ENCODE measurements around the gene DENND2A.

The DENND2A gene

DNA sequence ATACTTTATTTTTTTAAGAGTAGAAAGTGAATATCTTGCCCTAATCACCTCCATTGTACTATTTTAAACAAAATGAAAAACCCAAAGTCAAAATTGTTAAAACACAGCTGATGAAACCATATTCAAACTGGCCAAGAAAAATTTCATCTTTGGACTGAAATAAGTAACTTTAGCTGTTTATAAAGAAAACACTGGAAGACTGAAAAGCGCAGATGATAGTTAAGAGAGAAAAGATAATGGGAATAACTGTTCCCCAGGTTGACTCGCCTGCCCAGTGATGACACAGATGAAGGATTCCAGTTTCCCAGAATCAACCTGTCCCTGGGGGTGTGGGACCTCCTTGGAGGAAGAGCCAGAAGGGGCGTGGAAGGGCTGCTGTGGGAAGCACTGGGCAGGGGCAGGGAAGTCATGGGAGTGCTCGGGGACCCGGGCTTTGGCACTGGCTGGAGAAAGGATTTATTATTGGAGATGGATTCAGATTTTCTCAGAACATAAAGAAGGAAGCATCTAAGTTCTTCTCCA lies 43.1 kb downstream of the DENND2A start:
- Histone ChIP-seq H3K9ac (ENCODE audit: low read length in 2 of 2) (no peak overlapping the region), H3K27me3 (ENCODE audit: control insufficient read depth in 1 of 2, insufficient read depth in 2 of 2, low read length in 2 of 2) (no peaks in the 10 kb centered on the region), H3K9me3 (ENCODE audit: control insufficient read depth in 2 of 2, low read length in 2 of 2) (no peaks in the 10 kb centered on the region), H3K27ac (ENCODE audit: low read length) (no peak overlapping the region), H3K4me3 (ENCODE audit: low read length in 2 of 2) (no peak overlapping the region), H3K4me1 (ENCODE audit: control insufficient read depth, insufficient read depth, low read length) (peaks cover 3% of the 10 kb centered on the region), H3K36me3 (ENCODE audit: control insufficient read depth in 2 of 2, insufficient read depth in 2 of 2, low read length in 2 of 2) (peaks cover 6 to 11% of the 10 kb centered on the region in 2 donors)

DNA sequence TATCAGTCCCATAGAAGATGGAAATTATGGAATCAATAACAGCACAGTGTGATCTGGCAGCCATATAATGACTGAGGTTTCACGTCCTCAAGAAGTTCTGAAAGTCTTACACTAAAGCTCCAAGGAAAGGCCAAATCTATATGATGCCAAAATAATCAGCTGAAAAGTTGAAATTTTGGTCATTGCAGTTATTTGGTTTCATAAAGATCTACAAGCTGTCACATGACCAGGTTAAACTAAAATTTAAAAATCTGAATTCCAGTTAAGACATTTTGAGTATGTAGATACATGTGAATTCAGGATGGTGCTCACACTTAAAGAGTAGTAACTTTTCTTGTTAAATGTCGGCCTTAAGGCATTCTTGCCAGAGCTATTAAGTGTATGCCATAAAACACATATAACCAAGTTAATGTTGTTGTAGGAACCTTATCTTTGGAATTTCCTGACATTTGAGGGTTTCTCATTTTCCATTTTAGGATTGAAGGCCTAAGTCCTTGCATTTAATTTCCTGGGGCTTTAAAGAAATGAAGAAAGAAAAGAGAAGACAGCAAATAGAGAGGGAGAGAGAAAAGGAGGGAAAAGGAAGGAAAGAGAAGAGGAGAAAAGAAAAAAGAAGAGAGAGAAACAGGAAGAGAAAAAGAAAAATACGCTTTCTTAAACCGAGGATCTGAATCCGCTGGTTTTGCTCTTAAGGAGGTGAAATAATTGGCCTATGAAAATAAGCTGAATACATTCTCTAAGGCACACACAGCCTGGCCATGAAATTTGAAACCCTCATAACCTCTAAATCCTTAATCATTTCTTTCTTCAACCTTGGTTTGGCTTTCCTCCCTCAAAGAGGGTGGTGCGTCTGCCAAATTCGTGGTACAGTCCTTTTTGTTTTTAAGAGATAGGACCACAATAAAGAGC lies 43.8 kb downstream of the DENND2A start:
- Histone ChIP-seq H3K4me1 (ENCODE audit: control insufficient read depth, insufficient read depth, low read length) (peaks cover 3% of the 10 kb centered on the region), H3K27me3 (ENCODE audit: control insufficient read depth in 1 of 2, insufficient read depth in 2 of 2, low read length in 2 of 2) (no peaks in the 10 kb centered on the region), H3K9me3 (ENCODE audit: control insufficient read depth in 2 of 2, low read length in 2 of 2) (no peaks in the 10 kb centered on the region), H3K36me3 (ENCODE audit: control insufficient read depth in 2 of 2, insufficient read depth in 2 of 2, low read length in 2 of 2) (peaks cover 4 to 7% of the 10 kb centered on the region in 2 donors), H3K4me3 (ENCODE audit: low read length in 2 of 2) (no peak overlapping the region), H3K9ac (ENCODE audit: low read length in 2 of 2) (no peak overlapping the region), H3K27ac (ENCODE audit: low read length) (no peak overlapping the region)

DNA sequence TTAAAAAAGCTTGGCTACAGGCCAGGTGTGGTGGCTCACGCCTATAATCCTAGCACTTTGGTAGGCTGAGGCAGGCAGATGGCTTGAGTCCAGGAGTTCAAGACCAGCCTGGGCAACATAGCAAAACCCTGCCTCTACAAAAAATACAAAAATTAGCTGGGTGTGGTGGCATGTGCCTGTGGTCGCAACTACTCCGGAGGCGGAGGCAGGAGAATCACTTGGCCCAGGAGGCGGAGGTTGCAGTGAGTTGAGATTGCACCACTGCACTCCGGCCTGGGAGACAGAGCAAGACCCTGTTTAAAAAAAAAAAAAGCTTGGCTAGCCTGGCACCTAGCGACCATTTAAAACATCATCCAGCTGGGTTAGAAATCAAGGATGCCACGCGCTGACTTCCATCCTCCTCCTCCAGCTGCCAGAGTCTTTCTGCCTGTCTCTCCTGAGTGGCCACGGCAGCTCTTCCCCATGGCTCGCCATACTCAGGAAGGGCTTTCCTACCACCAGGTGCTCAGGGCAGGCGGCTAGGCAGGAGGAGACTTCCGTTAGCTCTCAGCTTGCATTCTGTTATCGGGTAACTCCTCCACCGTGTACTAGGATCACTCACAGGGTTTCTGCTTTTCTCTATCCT lies 45.0 kb downstream of the DENND2A start:
- Histone ChIP-seq H3K36me3 (ENCODE audit: control insufficient read depth in 2 of 2, insufficient read depth in 2 of 2, low read length in 2 of 2) (peaks cover 0 to 2% of the 10 kb centered on the region in 2 donors), H3K27ac (ENCODE audit: low read length) (no peak overlapping the region), H3K9ac (ENCODE audit: low read length in 2 of 2) (no peak overlapping the region), H3K4me1 (ENCODE audit: control insufficient read depth, insufficient read depth, low read length) (peaks cover 3% of the 10 kb centered on the region), H3K4me3 (ENCODE audit: low read length in 2 of 2) (no peak overlapping the region), H3K9me3 (ENCODE audit: control insufficient read depth in 2 of 2, low read length in 2 of 2) (no peaks in the 10 kb centered on the region), H3K27me3 (ENCODE audit: control insufficient read depth in 1 of 2, insufficient read depth in 2 of 2, low read length in 2 of 2) (no peaks in the 10 kb centered on the region)

GRCh38 chr7:140594131-140594691 lies 46.4 kb downstream of the DENND2A start:
- Histone ChIP-seq H3K27ac (ENCODE audit: low read length) (no peak overlapping the region), H3K4me1 (ENCODE audit: control insufficient read depth, insufficient read depth, low read length) (peaks cover 3% of the 10 kb centered on the region)

GRCh38 chr7:140593672-140593982 lies 47.0 kb downstream of the DENND2A start:
- no peaks in the 10 kb centered on the region for H3K36me3 ChIP-seq (ENCODE audit: control insufficient read depth in 2 of 2, insufficient read depth in 2 of 2, low read length in 2 of 2)
- H3K27ac ChIP-seq (ENCODE audit: low read length) = no peak overlapping the region
- no peak overlapping the region for H3K4me3 ChIP-seq (ENCODE audit: low read length in 2 of 2)
- H3K27me3 ChIP-seq (ENCODE audit: control insufficient read depth in 1 of 2, insufficient read depth in 2 of 2, low read length in 2 of 2) = no peaks in the 10 kb centered on the region
- no peak overlapping the region for H3K9ac ChIP-seq (ENCODE audit: low read length in 2 of 2)
- peaks cover 3% of the 10 kb centered on the region for H3K4me1 ChIP-seq (ENCODE audit: control insufficient read depth, insufficient read depth, low read length)
- H3K9me3 ChIP-seq (ENCODE audit: control insufficient read depth in 2 of 2, low read length in 2 of 2) = no peaks in the 10 kb centered on the region

More at GRCh38 chr7:140594131-140594691, 46.4 kb downstream of the DENND2A start:
- Histone ChIP-seq H3K36me3 (ENCODE audit: control insufficient read depth in 2 of 2, insufficient read depth in 2 of 2, low read length in 2 of 2) (no peaks in the 10 kb centered on the region), H3K9ac (ENCODE audit: low read length in 2 of 2) (no peak overlapping the region), H3K27me3 (ENCODE audit: control insufficient read depth in 1 of 2, insufficient read depth in 2 of 2, low read length in 2 of 2) (no peaks in the 10 kb centered on the region), H3K4me3 (ENCODE audit: low read length in 2 of 2) (no peak overlapping the region), H3K9me3 (ENCODE audit: control insufficient read depth in 2 of 2, low read length in 2 of 2) (no peaks in the 10 kb centered on the region)

- peaks cover 3% of the 10 kb centered on the region for H3K4me1 ChIP-seq (ENCODE audit: control insufficient read depth, insufficient read depth, low read length)
- H3K4me3 ChIP-seq (ENCODE audit: low read length in 2 of 2) = no peak overlapping the region
- H3K27ac ChIP-seq (ENCODE audit: low read length) = no peak overlapping the region
- H3K36me3 ChIP-seq (ENCODE audit: control insufficient read depth in 2 of 2, insufficient read depth in 2 of 2, low read length in 2 of 2) = no peaks in the 10 kb centered on the region
- no peak overlapping the region for H3K9ac ChIP-seq (ENCODE audit: low read length in 2 of 2)
- H3K27me3 ChIP-seq (ENCODE audit: control insufficient read depth in 1 of 2, insufficient read depth in 2 of 2, low read length in 2 of 2) = no peaks in the 10 kb centered on the region
- no peaks in the 10 kb centered on the region for H3K9me3 ChIP-seq (ENCODE audit: control insufficient read depth in 2 of 2, low read length in 2 of 2)
Observed at GRCh38 chr7:140592964-140593671, 47.5 kb downstream of the DENND2A start.

DNA sequence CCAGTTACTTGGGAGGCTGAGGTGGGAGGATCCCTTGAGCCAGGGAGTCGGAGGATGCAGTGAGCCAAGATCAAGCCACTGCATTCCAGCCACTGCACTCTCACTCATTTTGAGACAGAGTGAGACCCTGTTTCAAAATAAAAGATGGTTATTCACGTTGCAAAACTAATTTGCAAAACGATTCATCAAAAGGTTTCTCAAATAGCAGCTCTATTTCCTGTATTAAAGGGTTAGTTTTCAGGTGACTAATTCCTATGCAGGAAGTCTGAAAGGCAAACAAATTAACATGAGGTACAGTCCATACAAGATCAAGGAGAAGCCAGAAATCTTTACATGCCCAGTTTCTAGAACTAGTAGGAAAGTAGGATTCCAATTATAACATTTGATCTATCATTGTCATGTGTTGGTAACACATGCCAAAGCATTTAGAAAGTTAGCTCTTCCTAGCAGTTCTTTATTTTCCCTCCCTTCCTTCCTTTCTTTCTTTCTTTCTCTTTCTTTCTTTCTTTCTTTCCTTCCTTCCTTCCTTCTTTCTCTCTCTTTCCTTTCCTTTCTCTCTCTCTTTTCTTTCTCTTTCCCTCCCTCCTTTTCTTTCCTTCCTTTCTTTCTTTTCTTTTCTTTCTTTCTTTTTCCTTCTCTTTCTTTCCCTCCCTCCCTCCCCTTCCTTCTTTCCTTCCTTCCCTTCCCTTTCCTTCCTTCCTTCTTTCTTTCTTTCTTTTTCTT lies 49.3 kb downstream of the DENND2A start:
- no peak overlapping the region for H3K27ac ChIP-seq (ENCODE audit: low read length)
- peaks cover 0 to 5% of the 10 kb centered on the region in 2 donors for H3K36me3 ChIP-seq (ENCODE audit: control insufficient read depth in 2 of 2, insufficient read depth in 2 of 2, low read length in 2 of 2)
- H3K9me3 ChIP-seq (ENCODE audit: control insufficient read depth in 2 of 2, low read length in 2 of 2) = no peaks in the 10 kb centered on the region
- no peaks in the 10 kb centered on the region for H3K27me3 ChIP-seq (ENCODE audit: control insufficient read depth in 1 of 2, insufficient read depth in 2 of 2, low read length in 2 of 2)
- no peaks in the 10 kb centered on the region for H3K4me1 ChIP-seq (ENCODE audit: control insufficient read depth, insufficient read depth, low read length)
- H3K4me3 ChIP-seq (ENCODE audit: low read length in 2 of 2) = no peak overlapping the region
- no peak overlapping the region for H3K9ac ChIP-seq (ENCODE audit: low read length in 2 of 2)

DNA sequence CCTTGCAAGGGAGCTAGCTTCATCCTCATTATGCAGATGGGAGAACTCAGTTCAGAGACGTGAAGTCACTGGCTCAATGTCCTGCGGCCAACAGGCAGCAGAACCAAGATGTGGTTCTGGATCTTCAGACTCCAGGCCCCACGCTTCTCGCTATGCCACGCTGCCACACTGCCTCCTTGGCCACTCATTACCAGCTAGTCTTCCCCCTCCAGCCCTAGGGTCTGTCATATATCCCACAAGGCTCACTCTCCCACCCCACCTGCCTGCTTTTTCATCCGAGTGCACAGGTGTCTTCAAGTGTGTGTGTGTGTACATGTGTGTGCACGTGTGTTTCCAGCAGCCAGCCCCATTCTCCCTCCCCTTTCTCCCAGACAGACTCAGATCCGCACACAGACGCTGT lies 53.4 kb downstream of the DENND2A start:
- Histone ChIP-seq H3K36me3 (ENCODE audit: control insufficient read depth in 2 of 2, insufficient read depth in 2 of 2, low read length in 2 of 2) (peaks cover 10 to 12% of the 10 kb centered on the region in 2 donors), H3K9me3 (ENCODE audit: control insufficient read depth in 2 of 2, low read length in 2 of 2) (no peaks in the 10 kb centered on the region), H3K9ac (ENCODE audit: low read length in 2 of 2) (no peak overlapping the region), H3K4me1 (ENCODE audit: control insufficient read depth, insufficient read depth, low read length) (no peaks in the 10 kb centered on the region), H3K4me3 (ENCODE audit: low read length in 2 of 2) (no peak overlapping the region), H3K27me3 (ENCODE audit: control insufficient read depth in 1 of 2, insufficient read depth in 2 of 2, low read length in 2 of 2) (no peaks in the 10 kb centered on the region), H3K27ac (ENCODE audit: low read length) (no peak overlapping the region)

DNA sequence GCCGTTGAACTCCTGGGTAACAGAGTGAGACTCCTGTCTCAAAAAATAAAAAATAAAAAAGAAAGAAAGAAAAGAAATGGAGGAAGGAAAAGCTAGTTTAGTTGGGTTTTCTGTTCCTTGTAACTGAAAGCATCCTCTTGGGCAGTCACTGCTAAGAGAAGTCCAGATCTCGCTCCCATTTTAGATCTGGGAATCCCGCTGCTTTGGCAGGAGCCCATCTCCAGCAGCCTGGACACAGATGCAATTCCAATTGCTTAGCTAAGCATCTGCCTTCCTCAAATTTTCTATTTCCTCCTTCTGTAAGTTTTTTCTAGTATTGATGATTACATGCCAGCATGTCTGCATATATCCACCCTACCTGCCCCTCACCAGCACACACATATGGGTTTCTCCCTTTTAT lies 54.1 kb downstream of the DENND2A start:
- Histone ChIP-seq H3K27ac (ENCODE audit: low read length) (no peak overlapping the region), H3K9ac (ENCODE audit: low read length in 2 of 2) (no peak overlapping the region), H3K9me3 (ENCODE audit: control insufficient read depth in 2 of 2, low read length in 2 of 2) (no peaks in the 10 kb centered on the region), H3K4me3 (ENCODE audit: low read length in 2 of 2) (no peak overlapping the region), H3K27me3 (ENCODE audit: control insufficient read depth in 1 of 2, insufficient read depth in 2 of 2, low read length in 2 of 2) (no peaks in the 10 kb centered on the region), H3K36me3 (ENCODE audit: control insufficient read depth in 2 of 2, insufficient read depth in 2 of 2, low read length in 2 of 2) (peaks cover 11 to 15% of the 10 kb centered on the region in 2 donors), H3K4me1 (ENCODE audit: control insufficient read depth, insufficient read depth, low read length) (no peaks in the 10 kb centered on the region)

DNA sequence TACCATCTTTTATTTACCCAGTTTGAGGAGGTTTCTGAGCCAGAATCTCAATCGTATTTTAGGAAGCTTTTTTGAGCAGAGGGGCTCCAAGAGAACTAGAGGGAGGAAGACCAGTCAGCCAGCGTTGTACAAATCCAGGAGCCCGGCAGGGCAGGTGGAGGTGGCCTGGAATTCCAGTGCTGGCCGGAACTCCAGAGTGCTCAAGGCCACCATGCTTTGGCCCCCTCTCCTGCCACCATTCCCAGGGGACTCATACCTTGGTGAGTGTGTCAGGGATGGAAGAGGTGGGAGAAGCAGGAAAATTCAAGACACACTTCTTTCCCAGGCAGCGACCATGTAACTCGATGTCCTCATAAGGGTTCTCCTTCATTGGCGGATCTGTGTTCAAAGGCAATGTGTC lies 55.3 kb downstream of the DENND2A start:
- H3K4me3 ChIP-seq (ENCODE audit: low read length in 2 of 2) = no peak overlapping the region
- H3K9ac ChIP-seq (ENCODE audit: low read length in 2 of 2) = no peak overlapping the region
- no peaks in the 10 kb centered on the region for H3K9me3 ChIP-seq (ENCODE audit: control insufficient read depth in 2 of 2, low read length in 2 of 2)
- no peak overlapping the region for H3K27ac ChIP-seq (ENCODE audit: low read length)
- H3K4me1 ChIP-seq (ENCODE audit: control insufficient read depth, insufficient read depth, low read length) = no peaks in the 10 kb centered on the region
- H3K36me3 ChIP-seq (ENCODE audit: control insufficient read depth in 2 of 2, insufficient read depth in 2 of 2, low read length in 2 of 2) = peaks cover 11 to 18% of the 10 kb centered on the region in 2 donors
- H3K27me3 ChIP-seq (ENCODE audit: control insufficient read depth in 1 of 2, insufficient read depth in 2 of 2, low read length in 2 of 2) = no peaks in the 10 kb centered on the region
